ENCODE results near the gene BCLAF1. TPM values are rescaled to one million over a fixed set of nuclear protein-coding genes. Genes with fewer than 3 reads are reported as not detected.

The BCLAF1 gene
- total RNA-seq, 2 donors from 2014 or later, result 70.0 to 170 TPM

GRCh38 chr6:136334853-136335252 lies 45.2 kb upstream of the BCLAF1 start:
- DNase-seq (ENCODE audit: low spot score) (no peak), ATAC-seq (ENCODE audit: insufficient number of reproducible peaks, low FRiP score, low read depth) (no peak)
- Histone ChIP-seq H3K36me3 (no peaks in the 10 kb centered on the region), H3K27ac (no peak overlapping the region), H3K27me3 (replicated peaks; ENCODE audit: insufficient read depth) (no peaks in the 10 kb centered on the region), H3K4me3 (no peak overlapping the region), H3K4me1 (ENCODE audit: control insufficient read depth in 1 of 2, low read depth in 2 of 2) (no peaks in the 10 kb centered on the region), H3K9me3 (no peaks in the 10 kb centered on the region)
- TF ChIP-seq, protein P1, sequence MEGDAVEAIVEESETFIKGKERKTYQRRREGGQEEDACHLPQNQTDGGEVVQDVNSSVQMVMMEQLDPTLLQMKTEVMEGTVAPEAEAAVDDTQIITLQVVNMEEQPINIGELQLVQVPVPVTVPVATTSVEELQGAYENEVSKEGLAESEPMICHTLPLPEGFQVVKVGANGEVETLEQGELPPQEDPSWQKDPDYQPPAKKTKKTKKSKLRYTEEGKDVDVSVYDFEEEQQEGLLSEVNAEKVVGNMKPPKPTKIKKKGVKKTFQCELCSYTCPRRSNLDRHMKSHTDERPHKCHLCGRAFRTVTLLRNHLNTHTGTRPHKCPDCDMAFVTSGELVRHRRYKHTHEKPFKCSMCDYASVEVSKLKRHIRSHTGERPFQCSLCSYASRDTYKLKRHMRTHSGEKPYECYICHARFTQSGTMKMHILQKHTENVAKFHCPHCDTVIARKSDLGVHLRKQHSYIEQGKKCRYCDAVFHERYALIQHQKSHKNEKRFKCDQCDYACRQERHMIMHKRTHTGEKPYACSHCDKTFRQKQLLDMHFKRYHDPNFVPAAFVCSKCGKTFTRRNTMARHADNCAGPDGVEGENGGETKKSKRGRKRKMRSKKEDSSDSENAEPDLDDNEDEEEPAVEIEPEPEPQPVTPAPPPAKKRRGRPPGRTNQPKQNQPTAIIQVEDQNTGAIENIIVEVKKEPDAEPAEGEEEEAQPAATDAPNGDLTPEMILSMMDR (IDR thresholded peaks at IDR 0.05), result no peak

GRCh38 chr6:136334465-136334846 lies 44.8 kb upstream of the BCLAF1 start:
- no peak for DNase-seq (ENCODE audit: low spot score)
- no peaks in the 10 kb centered on the region for H3K27me3 ChIP-seq (replicated peaks; ENCODE audit: insufficient read depth)
- H3K36me3 ChIP-seq, result no peaks in the 10 kb centered on the region
- no peaks in the 10 kb centered on the region for H3K9me3 ChIP-seq
- no peaks in the 10 kb centered on the region for H3K4me1 ChIP-seq (ENCODE audit: control insufficient read depth in 1 of 2, low read depth in 2 of 2)
- TF ChIP-seq, protein P1 (IDR thresholded peaks at IDR 0.05), result no peak
- no peak overlapping the region for H3K4me3 ChIP-seq
- no peak overlapping the region for H3K27ac ChIP-seq
- ATAC-seq (ENCODE audit: insufficient number of reproducible peaks, low FRiP score, low read depth), result no peak

DNA sequence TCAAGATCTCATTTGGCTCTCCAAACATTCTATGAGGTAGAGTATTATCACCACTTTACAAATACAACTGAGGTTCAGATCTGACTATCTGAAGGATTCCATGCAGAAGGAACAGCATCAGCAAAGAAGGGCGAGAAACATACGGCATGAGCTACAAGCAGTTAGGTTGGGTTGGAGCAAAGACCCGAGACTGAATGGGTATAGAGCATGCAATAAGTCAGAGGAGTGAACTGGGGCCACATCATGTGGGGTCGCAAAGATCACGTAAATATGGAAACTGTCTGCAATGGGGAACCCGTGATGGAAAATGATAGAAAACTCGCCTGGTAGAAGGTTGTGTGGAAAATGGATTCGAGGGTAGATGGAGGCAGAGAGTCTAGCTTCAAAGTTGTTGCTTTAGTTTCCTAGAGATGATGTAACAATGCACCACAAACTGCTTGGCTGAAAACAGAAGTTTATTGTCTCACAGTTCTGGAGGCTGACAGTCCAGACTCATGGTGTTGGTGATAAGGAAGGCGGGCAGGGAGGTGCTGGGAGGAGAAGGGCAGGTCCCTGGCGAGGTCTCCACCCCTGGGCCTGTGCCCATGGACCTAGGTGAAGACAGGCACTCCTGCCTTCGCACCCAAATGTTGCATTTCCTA lies 44.3 kb upstream of the BCLAF1 start:
- no peak overlapping the region for H3K4me3 ChIP-seq
- H3K9me3 ChIP-seq, result no peaks in the 10 kb centered on the region
- no peaks in the 10 kb centered on the region for H3K27me3 ChIP-seq (replicated peaks; ENCODE audit: insufficient read depth)
- no peaks in the 10 kb centered on the region for H3K36me3 ChIP-seq
- TF ChIP-seq, protein P1 (IDR thresholded peaks at IDR 0.05), result no peak
- H3K4me1 ChIP-seq (ENCODE audit: control insufficient read depth in 1 of 2, low read depth in 2 of 2), result no peaks in the 10 kb centered on the region
- ATAC-seq (ENCODE audit: insufficient number of reproducible peaks, low FRiP score, low read depth) (no peak), DNase-seq (ENCODE audit: low spot score) (no peak)
- H3K27ac ChIP-seq, result no peak overlapping the region

DNA sequence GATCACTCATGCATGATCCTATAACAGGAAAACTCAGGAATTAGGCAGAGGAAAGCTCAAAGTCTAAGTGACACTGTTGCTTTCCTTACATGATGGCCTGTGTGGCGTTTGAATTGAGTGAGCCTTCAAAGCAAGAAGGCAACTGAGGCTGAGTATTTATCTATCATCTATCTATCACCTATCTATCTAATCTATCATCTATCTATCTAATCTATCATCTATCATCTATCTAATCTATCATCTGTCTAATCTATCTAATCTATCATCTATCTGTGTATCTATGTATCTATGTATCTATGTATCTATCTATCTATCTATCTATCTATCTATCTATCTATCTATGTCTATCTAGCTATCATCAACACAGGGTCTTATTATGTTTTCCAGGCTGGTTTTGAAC lies 41.8 kb upstream of the BCLAF1 start:
- H3K27ac ChIP-seq, result no peak overlapping the region
- H3K36me3 ChIP-seq, result no peaks in the 10 kb centered on the region
- no peaks in the 10 kb centered on the region for H3K9me3 ChIP-seq
- TF ChIP-seq, protein P1 (IDR thresholded peaks at IDR 0.05), result no peak
- DNase-seq (ENCODE audit: low spot score) (no peak), ATAC-seq (ENCODE audit: insufficient number of reproducible peaks, low FRiP score, low read depth) (no peak)
- H3K4me3 ChIP-seq, result no peak overlapping the region
- no peaks in the 10 kb centered on the region for H3K27me3 ChIP-seq (replicated peaks; ENCODE audit: insufficient read depth)
- no peaks in the 10 kb centered on the region for H3K4me1 ChIP-seq (ENCODE audit: control insufficient read depth in 1 of 2, low read depth in 2 of 2)

DNA sequence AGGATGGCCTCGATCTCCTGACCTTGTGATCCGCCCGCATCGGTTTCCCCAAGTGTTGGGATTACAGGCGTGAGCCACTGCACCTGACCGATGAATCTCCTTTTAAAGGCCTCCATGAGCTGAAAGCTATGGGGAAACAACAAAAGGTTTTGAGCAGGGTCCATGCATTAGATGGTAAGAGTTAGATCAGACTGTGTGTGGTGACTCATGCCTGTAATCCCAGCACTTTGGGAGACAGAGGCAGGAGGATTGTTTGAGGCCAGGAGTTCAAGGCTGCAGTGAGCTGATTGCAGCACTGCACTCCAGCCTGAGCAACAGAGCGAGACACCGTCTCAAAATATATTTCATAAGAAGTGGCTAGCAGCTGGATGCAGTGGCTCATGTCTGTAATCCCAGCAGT lies 41.0 kb upstream of the BCLAF1 start:
- Histone ChIP-seq H3K4me1 (ENCODE audit: control insufficient read depth in 1 of 2, low read depth in 2 of 2) (no peaks in the 10 kb centered on the region), H3K36me3 (no peaks in the 10 kb centered on the region), H3K9me3 (no peaks in the 10 kb centered on the region), H3K4me3 (no peak overlapping the region), H3K27me3 (replicated peaks; ENCODE audit: insufficient read depth) (no peaks in the 10 kb centered on the region), H3K27ac (no peak overlapping the region)
- DNase-seq (ENCODE audit: low spot score) (no peak), ATAC-seq (ENCODE audit: insufficient number of reproducible peaks, low FRiP score, low read depth) (no peak)
- TF ChIP-seq, protein P1 (IDR thresholded peaks at IDR 0.05), result no peak
